Pons (tissue), 1 donor: ENCODE measurements around the gene KRTAP20-4.

Source experiments
- DNase-seq: peaks from one replicate; pipeline ENCODE4 v3.0.0-alpha.2; 2016; ENCODE audit warnings: low spot score

Gene KRTAP20-4

DNA sequence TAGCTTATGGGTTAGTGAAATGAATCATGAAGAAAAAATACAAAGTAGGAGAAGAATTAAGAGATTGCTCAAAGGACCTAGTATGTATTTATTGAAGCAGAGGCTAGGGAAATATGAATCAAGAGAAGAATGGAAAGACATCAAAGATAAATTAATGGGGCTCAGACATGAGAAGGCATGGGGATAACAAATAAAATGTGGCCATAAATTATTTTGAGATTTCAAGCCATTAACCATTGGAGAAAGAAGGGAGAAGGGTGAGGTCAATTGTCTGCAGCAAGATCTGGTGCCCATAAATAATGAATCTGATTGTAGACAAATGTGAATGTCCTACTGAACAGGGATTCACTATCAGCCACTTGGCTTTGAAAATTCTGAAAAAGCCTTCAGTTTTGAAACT is 32.5 kb downstream of the KRTAP20-4 start:
- DNase-seq = no peak

- no peak for DNase-seq
These were observed 48.3 kb downstream of the KRTAP20-4 start for GRCh38 chr21:30668776-30669175.
